Smooth muscle cell of the coronary artery (primary cell): Measurements from ENCODE around the gene RSPH3. TPM values are rescaled to one million over a fixed set of nuclear protein-coding genes. Genes with fewer than 3 reads are reported as not detected.

Source experiments
- total RNA-seq: library from RNA; depleted of rRNA; stranded (reverse); fragments of >200 nt; gene quantifications from 2 replicates; pipeline ENCODE4 v1.2.3, GENCODE V29; 2014; ENCODE audit warnings: low replicate concordance

Gene RSPH3, protein sequence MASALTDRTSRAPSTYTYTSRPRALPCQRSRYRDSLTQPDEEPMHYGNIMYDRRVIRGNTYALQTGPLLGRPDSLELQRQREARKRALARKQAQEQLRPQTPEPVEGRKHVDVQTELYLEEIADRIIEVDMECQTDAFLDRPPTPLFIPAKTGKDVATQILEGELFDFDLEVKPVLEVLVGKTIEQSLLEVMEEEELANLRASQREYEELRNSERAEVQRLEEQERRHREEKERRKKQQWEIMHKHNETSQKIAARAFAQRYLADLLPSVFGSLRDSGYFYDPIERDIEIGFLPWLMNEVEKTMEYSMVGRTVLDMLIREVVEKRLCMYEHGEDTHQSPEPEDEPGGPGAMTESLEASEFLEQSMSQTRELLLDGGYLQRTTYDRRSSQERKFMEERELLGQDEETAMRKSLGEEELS
- total RNA-seq = 2.8 and 3.1 TPM in 2 replicates

DNA sequence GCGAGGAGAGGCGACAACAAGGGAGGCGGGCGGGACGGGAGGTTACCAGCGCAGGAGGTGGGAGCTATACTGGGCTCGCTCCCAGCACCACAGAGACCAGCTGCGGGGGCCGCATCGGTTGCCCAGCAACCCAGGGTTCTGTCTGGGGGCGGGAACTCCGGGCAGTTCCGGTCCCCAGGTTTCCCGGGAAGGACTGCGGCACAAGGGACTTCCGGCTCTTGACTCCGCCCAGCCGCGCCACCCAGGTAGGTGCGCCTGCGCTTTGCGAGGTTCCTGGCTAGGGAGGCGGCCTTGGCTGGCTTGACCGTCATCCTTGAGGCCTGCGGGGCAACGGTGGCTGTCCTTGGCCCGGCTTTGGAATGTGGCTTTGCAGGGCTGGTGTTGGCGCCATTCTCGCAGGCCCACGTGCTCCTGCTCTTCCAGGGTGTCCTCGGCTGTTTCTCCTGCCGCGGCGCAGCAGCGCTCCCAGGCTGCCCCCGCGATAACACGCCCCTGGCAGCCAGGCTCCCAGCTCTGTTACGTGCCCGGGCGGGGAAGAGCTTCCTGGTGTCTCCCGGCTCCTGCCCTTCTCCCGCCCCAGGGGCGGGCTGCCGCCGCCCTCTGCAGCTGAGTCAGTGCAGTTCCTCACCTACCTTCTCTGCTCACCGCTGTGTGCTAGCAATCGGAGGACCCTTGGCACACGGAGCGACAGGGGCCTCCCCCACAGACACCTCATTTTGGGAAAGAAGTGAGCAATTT is at the start of gene RSPH3:
Gene RSPH3, minus strand, starts transcription at position 537 of the 738 bp plus-strand sequence. CDS start 652 bp downstream, outside the sequence.

DNA sequence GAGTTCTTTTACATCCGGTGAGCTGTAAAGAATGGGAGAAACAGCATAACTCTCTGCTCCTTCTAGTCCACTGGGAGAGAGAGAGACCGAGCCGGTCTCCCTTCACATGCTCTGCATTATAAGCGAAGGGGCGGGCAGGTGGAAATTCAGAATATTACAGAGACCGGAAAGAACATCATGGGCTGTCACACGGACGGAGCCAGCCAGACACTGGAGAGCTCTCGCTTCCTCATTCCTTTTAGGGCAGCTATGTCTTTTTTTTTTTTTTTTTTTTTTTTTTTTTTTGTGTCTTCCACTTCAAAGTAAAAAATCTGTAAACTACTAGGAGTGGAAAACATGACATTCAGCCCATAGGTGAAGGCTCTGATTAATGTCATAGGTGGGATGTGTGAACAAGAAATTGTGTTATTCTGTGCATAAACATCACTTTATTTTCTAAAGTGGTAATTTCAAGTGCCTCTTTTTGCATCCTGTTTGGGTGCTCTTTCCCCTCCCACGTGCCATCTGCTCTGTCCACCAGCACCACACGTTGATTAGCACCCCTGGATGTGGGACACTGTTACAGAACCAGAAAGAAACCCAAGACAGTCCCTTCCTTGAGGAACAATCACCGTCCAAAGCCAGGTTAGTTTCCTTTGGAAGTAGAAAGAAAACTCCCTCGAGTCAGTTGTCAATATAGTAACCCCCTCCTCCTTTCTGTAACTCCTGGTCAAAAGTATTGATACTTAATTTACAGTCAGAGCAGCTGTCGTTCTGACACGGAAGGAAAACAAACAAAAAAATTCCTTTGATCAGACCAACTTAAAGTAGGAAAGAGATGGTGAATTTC is 45.1 kb upstream of the RSPH3 start, which contains the start of gene TAGAP:
Gene TAGAP, minus strand, starts transcription at position 93 of the 829 bp plus-strand sequence. CDS start 845 bp downstream, outside the sequence.

Other genes starting within 250 kb of the RSPH3 start
- 11.5 and 63.4 TPM in 2 replicates for gene EZR, start 180.8 kb downstream of the RSPH3 start, total RNA-seq
- not detected in 2 replicates for gene TAGAP, start 44.8 kb upstream of the RSPH3 start, total RNA-seq
- 0.23 and 0.53 TPM in 2 replicates for gene FNDC1, start 169.2 kb upstream of the RSPH3 start, total RNA-seq